PC-3 (cell line): Measurements from ENCODE around the gene EMP3. TPM values are rescaled to one million over a fixed set of nuclear protein-coding genes. Genes with fewer than 3 reads are reported as not detected.

Experiments used
- ATAC-seq: fragments of 200-7000 bp; cut with Tn5 transposase; 2 replicates; pipeline ENCODE4 v1.9.1; 2020; ENCODE audit warnings: mild to moderate bottlenecking, moderate library complexity
- BruUV-seq: library from RNA; stranded (reverse); fragments of 400-500 nt; replicated peaks from 2 replicates; lab custom pipeline; 2021; lab: Mats Ljungman, UMichigan
- CTCF ChIA-PET: fragments of 300-600 bp; sonication (Branson Sonifier 250); formaldehyde crosslinking; loops from one replicate; lab custom pipeline; 2022; ENCODE audit warnings: antibody characterized with exemption; lab: Charles Lee
- POLR2A ChIA-PET: fragments of 300-600 bp; sonication (Branson Sonifier 250); formaldehyde crosslinking; loops from one replicate; lab custom pipeline; 2022; ENCODE audit warnings: antibody characterized with exemption; ENCODE audit not compliant: unreplicated experiment; lab: Charles Lee
- DNase-seq: peaks from one replicate; pipeline ENCODE4 v3.0.0-alpha.2; 2015
- H2AFZ ChIP-seq: fragments of 300-600 bp; sonication (generic); 2 replicates; pipeline ENCODE4 v1.6.0; 2016; ENCODE audit warnings: antibody characterized with exemption, low read length
- H3F3A ChIP-seq: fragments of 300-600 bp; sonication (generic); one replicate; pipeline ENCODE4 v1.6.0; 2017; ENCODE audit warnings: antibody characterized with exemption, low read length, control low read depth, mild to moderate bottlenecking; ENCODE audit not compliant: unreplicated experiment
- H3K27ac ChIP-seq: fragments of 300-600 bp; sonication (generic); 2 replicates; pipeline ENCODE4 v1.5.1; 2016; ENCODE audit warnings: mild to moderate bottlenecking, low read length
- H3K27me3 ChIP-seq: fragments of 300-600 bp; sonication (generic); 2 replicates; pipeline ENCODE4 v1.6.1; 2016; ENCODE audit warnings: low read length, mixed read lengths
- H3K36me3 ChIP-seq: fragments of 300-600 bp; sonication (generic); 2 replicates; pipeline ENCODE4 v1.6.1; 2016; ENCODE audit warnings: low read depth, mixed run types, low read length, mixed read lengths
- H3K4me1 ChIP-seq: fragments of 300-600 bp; sonication (generic); 2 replicates; pipeline ENCODE4 v1.5.1; 2016; ENCODE audit warnings: low read length; ENCODE audit not compliant: insufficient read depth
- H3K4me2 ChIP-seq: fragments of 300-600 bp; sonication (generic); 2 replicates; pipeline ENCODE4 v1.6.0; 2016; ENCODE audit warnings: low read length
- H3K4me3 ChIP-seq: fragments of 300-600 bp; sonication (generic); 2 replicates; pipeline ENCODE4 v1.5.1; 2016; ENCODE audit warnings: mild to moderate bottlenecking, low read length, mixed read lengths
- H3K79me2 ChIP-seq: fragments of 300-600 bp; sonication (generic); 2 replicates; pipeline ENCODE4 v1.6.1; 2017; ENCODE audit warnings: low read length, mixed read lengths
- H3K9ac ChIP-seq: fragments of 300-600 bp; sonication (generic); 2 replicates; pipeline ENCODE4 v1.6.0; 2016; ENCODE audit warnings: mild to moderate bottlenecking, low read length
- H3K9me2 ChIP-seq: fragments of 300-600 bp; sonication (generic); replicated peaks from 2 replicates; pipeline ENCODE4 v1.6.1; 2016; ENCODE audit warnings: mixed run types, low read length, mixed read lengths
- H3K9me3 ChIP-seq: fragments of 300-600 bp; sonication (generic); 2 replicates; pipeline ENCODE4 v1.6.1; 2016; ENCODE audit warnings: low read length, mixed read lengths
- H4K20me1 ChIP-seq: fragments of 300-600 bp; sonication (generic); 2 replicates; pipeline ENCODE4 v1.6.1; 2016; ENCODE audit warnings: low read length, mixed read lengths
- CTCF ChIP-seq: fragments of 300-600 bp; sonication (generic); conservative IDR thresholded peaks from 2 replicates; pipeline ENCODE4 v1.5.1; 2017; ENCODE audit warnings: antibody characterized with exemption, low read depth, mild to moderate bottlenecking, low read length
- EZH2 ChIP-seq: fragments of 300-600 bp; sonication (generic); IDR thresholded peaks from one replicate; pipeline ENCODE4 v1.6.1; 2017; ENCODE audit warnings: antibody characterized with exemption, mild to moderate bottlenecking, low read length; ENCODE audit not compliant: unreplicated experiment
- EZH2phosphoT487 ChIP-seq: fragments of 300-600 bp; sonication (generic); IDR thresholded peaks from 2 replicates; pipeline ENCODE4 v1.6.1; 2018; ENCODE audit warnings: mild to moderate bottlenecking, antibody characterized with exemption, low read length, borderline replicate concordance
- intact Hi-C: fragments of 100-400 bp; cut with micrococcal nuclease; formaldehyde crosslinking; loops from 2 replicates; pipeline ENCODE4 v1.9.0; 2023
- total RNA-seq: library from RNA; depleted of rRNA; stranded (reverse); fragments of >200 nt; gene quantifications from 2 replicates; pipeline ENCODE4 v1.2.3, GENCODE V29; 2014

The EMP3 gene
- total RNA-seq, 1 experiment from 2014 or later: 31.9 TPM

- Histone ChIP-seq H4K20me1 (no peaks in the 10 kb centered on the region), H3K9me2 (no peaks in the 10 kb centered on the region), H3K4me2 (no peak overlapping the region), H3K27me3 (no peaks in the 10 kb centered on the region), H3K27ac (no peak overlapping the region), H3K4me1 (no peaks in the 10 kb centered on the region), H3K9ac (no peak overlapping the region), H3F3A (no peaks in the 10 kb centered on the region), H3K4me3 (no peak overlapping the region), H2AFZ (no peak overlapping the region), H3K79me2 (no peaks in the 10 kb centered on the region), H3K9me3 (no peaks in the 10 kb centered on the region), H3K36me3 (no peaks in the 10 kb centered on the region)
- intact Hi-C loops: no loop called here
- BruUV-seq: no TSS peak
- ChIA-PET POLR2A (no interaction called here), CTCF (no interaction called here)
- TF ChIP-seq EZH2phosphoT487 (no peak), CTCF (no peak), EZH2 (no peak)
- ATAC-seq (no peak), DNase-seq (peak; percentile 12)
Observed at GRCh38 chr19:48353677-48354076, 28.3 kb downstream of the EMP3 start.

- H4K20me1 ChIP-seq: no peaks in the 10 kb centered on the region
- H3K9me2 ChIP-seq: no peaks in the 10 kb centered on the region
- no peak overlapping the region for H3K27ac ChIP-seq
- no peaks in the 10 kb centered on the region for H3K27me3 ChIP-seq
- ChIA-PET POLR2A (no interaction called here), CTCF (interaction anchor here (0.6 kb wide), 1 partner anchor 1408 kb away, joined by 3 read pairs; no protein-coding TSS in a partner anchor)
- H3K4me2 ChIP-seq: no peak overlapping the region
- no peaks in the 10 kb centered on the region for H3F3A ChIP-seq
- DNase-seq (peak; percentile 68), ATAC-seq (no peak; the same call in 1 of the 2 replicates)
- no TSS peak for BruUV-seq
- TF ChIP-seq EZH2 (no peak), CTCF (no peak), EZH2phosphoT487 (no peak)
- H2AFZ ChIP-seq: no peak overlapping the region
- no peak overlapping the region for H3K9ac ChIP-seq
- no peak overlapping the region for H3K4me3 ChIP-seq
- intact Hi-C loops: no loop called here
- no peaks in the 10 kb centered on the region for H3K9me3 ChIP-seq
- no peaks in the 10 kb centered on the region for H3K4me1 ChIP-seq
- no peaks in the 10 kb centered on the region for H3K79me2 ChIP-seq
- no peaks in the 10 kb centered on the region for H3K36me3 ChIP-seq
Observed at GRCh38 chr19:48354332-48354992, 29.1 kb downstream of the EMP3 start.

DNA sequence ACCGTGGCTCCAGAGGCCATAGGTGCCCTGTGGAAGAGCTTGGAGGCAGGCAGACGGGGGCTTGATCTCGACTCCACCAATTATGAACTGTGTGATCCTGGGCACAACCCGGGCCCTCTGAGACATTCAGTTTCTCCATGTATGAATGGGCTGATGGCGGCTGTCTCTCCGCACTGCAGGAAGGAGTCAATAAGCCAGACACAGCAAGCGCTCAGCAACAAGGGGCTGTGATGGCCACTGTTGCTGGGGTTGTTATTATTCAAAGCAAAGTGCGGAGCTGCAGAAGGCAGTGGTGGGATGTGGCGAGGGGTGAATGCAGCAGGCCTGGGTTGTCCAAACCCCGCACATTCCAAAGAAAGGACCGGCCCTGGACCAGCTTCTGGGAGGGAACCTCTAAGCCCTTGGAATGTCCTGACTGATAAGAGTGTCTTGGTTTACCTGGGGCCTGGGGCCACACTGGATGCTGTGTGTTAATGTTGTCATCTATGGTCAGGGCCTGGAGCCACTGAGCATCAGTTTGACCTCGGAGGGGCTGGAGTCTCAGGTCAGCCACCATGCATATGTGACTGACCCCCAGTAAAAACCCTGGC is 30.1 kb downstream of the EMP3 start:
- Histone ChIP-seq H3K9ac (no peak overlapping the region), H3K36me3 (no peaks in the 10 kb centered on the region), H3K27ac (peak overlapping the region; percentile 34; the same call in 1 of the 2 replicates), H3K4me1 (no peaks in the 10 kb centered on the region), H3K27me3 (no peaks in the 10 kb centered on the region), H3K79me2 (no peaks in the 10 kb centered on the region), H3K4me3 (no peak overlapping the region), H4K20me1 (no peaks in the 10 kb centered on the region), H2AFZ (no peak overlapping the region), H3K9me3 (no peaks in the 10 kb centered on the region), H3F3A (no peaks in the 10 kb centered on the region), H3K4me2 (no peak overlapping the region), H3K9me2 (no peaks in the 10 kb centered on the region)
- ATAC-seq (no peak), DNase-seq (no peak)
- CTCF ChIA-PET: no interaction called here
- TF ChIP-seq EZH2phosphoT487 (no peak), CTCF (no peak), EZH2 (no peak)
- BruUV-seq: no TSS peak
- POLR2A ChIA-PET: no interaction called here
- intact Hi-C loops: no loop called here
